Psoas muscle (tissue), 8 donors: Measurements from ENCODE around the gene KAZN. TPM values are rescaled to one million over a fixed set of nuclear protein-coding genes. Genes with fewer than 3 reads are reported as not detected.

ENCODE experiments used
- ATAC-seq, 4 donors: fragments of 200-7000 bp; cut with Tn5 transposase; one replicate each; pipeline ENCODE4 v1.9.1; 2020; ENCODE audit warnings: moderate library complexity in 3 of 4, mild to moderate bottlenecking in 2 of 4
- DNase-seq, 2 donors: peaks; one replicate each; pipeline ENCODE4 v3.0.0-alpha.2; 2020
- H3K27ac ChIP-seq: fragments of 200-600 bp; one replicate; pipeline ENCODE4 v1.8.0; 2022
- H3K27me3 ChIP-seq, 3 donors: fragments of 200-600 bp in 1 of 3; one replicate each; pipeline versions ENCODE4 v1.6.1 to v1.8.0; 2013 to 2022; ENCODE audit warnings: low read length in 2 of 3, mild to moderate bottlenecking in 2 of 3, moderate library complexity in 1 of 3; ENCODE audit not compliant: insufficient read depth in 3 of 3
- H3K36me3 ChIP-seq, 2 donors: fragments of 200-600 bp in 1 of 2; one replicate each; pipeline versions ENCODE4 v1.6.1 to v1.8.0; 2013 to 2022; ENCODE audit warnings: low read depth in 1 of 2, mild to moderate bottlenecking in 1 of 2, moderate library complexity in 1 of 2; ENCODE audit not compliant: insufficient read depth in 1 of 2
- H3K4me1 ChIP-seq: fragments of 200-600 bp; one replicate; pipeline ENCODE4 v1.8.0; 2022
- H3K4me3 ChIP-seq: fragments of 200-600 bp; one replicate; pipeline ENCODE4 v1.8.0; 2022; ENCODE audit warnings: mild to moderate bottlenecking
- H3K9me3 ChIP-seq: fragments of 200-600 bp; one replicate; pipeline ENCODE4 v1.8.0; 2022
- CTCF ChIP-seq: fragments of 200-600 bp; IDR thresholded peaks from one replicate; pipeline ENCODE4 v1.8.0; 2022; ENCODE audit warnings: antibody characterized with exemption
- WGBS, 3 donors: extraction: QIAGEN DNeasy Blood & Tissue Kit; methylation state at CpG; one replicate each; pipeline versions ENCODE4 v1.1.6 to v1.1.7; 2013; 5-methylcytosine and 5-hydroxymethylcytosine counted together
- intact Hi-C, 2 donors: fragments of 100-400 bp; cut with DNase I; formaldehyde crosslinking; loops; one replicate each; pipeline versions ENCODE4 v1.11.0 to v1.14.2; 2022
- polyA plus RNA-seq, 3 donors: library from polyadenylated mRNA; stranded (reverse); fragments of 200-250 nt; gene quantifications; one replicate each; pipeline ENCODE4 v1.2.3, GENCODE V29; 2013
- total RNA-seq, 4 donors: library from RNA; stranded (reverse); fragmentation: NEBNext Ultra II Directional in 2 of 4; extraction: Animal tissue kit (Norgen Biotek cat#: 25700) in 2 of 4; gene quantifications; one replicate each; pipeline versions ENCODE4 v1.2.1 to v1.2.4, GENCODE V29; 2021 to 2023
- donor health status: healthy with polysubstance abuse.
- donor health status: DM: no; HTN: no; CAD: no; lungs with moderate emphysema.
- donor health status: Bipolar disorder and iron deficiency.
- donor health status: healthy.
- donor health status: DM: yes; HTN: yes; CAD: no.
- donor health status: DM: no; HTN: no; CAD: no.
- donor health status: DM: no; HTN: no; CAD: no.
- donor health status: DM: yes; HTN: yes; CAD: no.

Gene KAZN
- total and polyA plus RNA-seq, 7 donors: 0.23 to 2.3 (median 0.97) TPM

- intact Hi-C loops: no loop called here
- Histone ChIP-seq H3K4me3 (no peak overlapping the region), H3K27ac (no peak overlapping the region), H3K36me3 (no peaks in the 10 kb centered on the region), H3K9me3 (no peaks in the 10 kb centered on the region), H3K27me3 (no peaks in the 10 kb centered on the region), H3K4me1 (no peaks in the 10 kb centered on the region)
- no peak for TF ChIP-seq CTCF
- ATAC-seq: no peak
- DNase-seq: peak in 1 of 2 donors; percentile 16
- 74 to 85% (median 78%) methylated on average over 8 of the region's 8 CpGs for WGBS, 3 donors
These were observed 453.5 kb downstream of the KAZN start for GRCh38 chr1:15051882-15052528.

- no peaks in the 10 kb centered on the region for H3K4me1 ChIP-seq
- no peak overlapping the region for H3K27ac ChIP-seq
- no peaks in the 10 kb centered on the region for H3K36me3 ChIP-seq
- no peaks in the 10 kb centered on the region for H3K9me3 ChIP-seq
- intact Hi-C loops: no loop called here
- no peak for ATAC-seq
- WGBS, 3 donors: 91 to 97% (median 91%) methylated on average over 9 of the region's 9 CpGs
- no peaks in the 10 kb centered on the region for H3K27me3 ChIP-seq
- DNase-seq: peak in 1 of 2 donors; percentile 20
- no peak for TF ChIP-seq CTCF
- H3K4me3 ChIP-seq: no peak overlapping the region
These were observed 454.7 kb downstream of the KAZN start for GRCh38 chr1:15053153-15053552.

- H3K27ac ChIP-seq: no peak overlapping the region
- no peak for TF ChIP-seq CTCF
- H3K36me3 ChIP-seq: no peaks in the 10 kb centered on the region
- 87 to 91% (median 89%) methylated on average over 29 of the region's 29 CpGs for WGBS, 3 donors
- no peak overlapping the region for H3K4me3 ChIP-seq
- DNase-seq (no peak), ATAC-seq (no peak)
- H3K4me1 ChIP-seq: no peaks in the 10 kb centered on the region
- H3K27me3 ChIP-seq: no peaks in the 10 kb centered on the region
- no peaks in the 10 kb centered on the region for H3K9me3 ChIP-seq
- intact Hi-C loops: no loop called here
These were observed 457.4 kb downstream of the KAZN start for GRCh38 chr1:15055736-15056415.

- no peak for ATAC-seq
- no peak for TF ChIP-seq CTCF
- WGBS, 3 donors: 64 to 85% (median 73%) methylated on average over 4 of the region's 4 CpGs
- H3K36me3 ChIP-seq: no peaks in the 10 kb centered on the region
- no peaks in the 10 kb centered on the region for H3K27me3 ChIP-seq
- intact Hi-C loops: no loop called here
- DNase-seq: peak in 1 of 2 donors; percentile 42
- no peak overlapping the region for H3K27ac ChIP-seq
- no peak overlapping the region for H3K4me3 ChIP-seq
- no peaks in the 10 kb centered on the region for H3K4me1 ChIP-seq
- H3K9me3 ChIP-seq: no peaks in the 10 kb centered on the region
These were observed 458.2 kb downstream of the KAZN start for GRCh38 chr1:15056515-15057285.
